HuH-7 (cell line): Measurements from ENCODE around the gene TRIM41.
A peak's percentile ranks its signal among the peaks of the same experiment; 100 is the strongest.

Experiments used
- DNase-seq: peaks from one replicate; pipeline ENCODE4 v3.0.0; 2011; ENCODE audit warnings: low spot score

The TRIM41 gene

GRCh38 chr5:181232593-181232992 lies 9.5 kb downstream of the TRIM41 start:
- no peak for DNase-seq

- DNase-seq: no peak
These were observed 10.2 kb downstream of the TRIM41 start for GRCh38 chr5:181233088-181233800.

GRCh38 chr5:181233801-181234454 lies 10.8 kb downstream of the TRIM41 start:
- DNase-seq: no peak

- no peak for DNase-seq
These were observed 11.6 kb downstream of the TRIM41 start for GRCh38 chr5:181234455-181235306.

- no peak for DNase-seq
These were observed 12.2 kb downstream of the TRIM41 start for GRCh38 chr5:181235323-181235688.

GRCh38 chr5:181235689-181236366 lies 12.7 kb downstream of the TRIM41 start:
- DNase-seq: no peak

- DNase-seq: no peak
These were observed 13.4 kb downstream of the TRIM41 start for GRCh38 chr5:181236471-181236870.

- no peak for DNase-seq
These were observed 14.0 kb downstream of the TRIM41 start for GRCh38 chr5:181236954-181237641.

GRCh38 chr5:181237729-181238385 lies 14.8 kb downstream of the TRIM41 start:
- no peak for DNase-seq

GRCh38 chr5:181239062-181239663 lies 16.1 kb downstream of the TRIM41 start:
- no peak for DNase-seq

- DNase-seq: no peak
These were observed 18.4 kb downstream of the TRIM41 start for GRCh38 chr5:181241393-181241975.

GRCh38 chr5:181242031-181242451 lies 19.0 kb downstream of the TRIM41 start:
- DNase-seq: no peak

GRCh38 chr5:181243018-181243563 lies 20.0 kb downstream of the TRIM41 start:
- no peak for DNase-seq

- peak; percentile 85 for DNase-seq
These were observed 20.7 kb downstream of the TRIM41 start, which contains the start of gene RACK1 for GRCh38 chr5:181243564-181244343. Gene RACK1, minus strand, starts transcription at chr5:181243906. Its CDS starts 106 bp downstream, at chr5:181243800.

GRCh38 chr5:181245427-181246275 lies 22.6 kb downstream of the TRIM41 start:
- DNase-seq: no peak

GRCh38 chr5:181246276-181247049 lies 23.4 kb downstream of the TRIM41 start:
- peak; percentile 87 for DNase-seq

- DNase-seq: no peak
These were observed 25.2 kb downstream of the TRIM41 start for GRCh38 chr5:181248277-181248676.
